Measurements from ENCODE around the gene RNF213.

RNF213 gene

GRCh38 chr17:80443916-80444643, 183.4 kb downstream of the RNF213 start:
- in situ Hi-C loops (cut with MboI; ENCODE audit: low sequenced_read_pairs), result no loop called here

DNA sequence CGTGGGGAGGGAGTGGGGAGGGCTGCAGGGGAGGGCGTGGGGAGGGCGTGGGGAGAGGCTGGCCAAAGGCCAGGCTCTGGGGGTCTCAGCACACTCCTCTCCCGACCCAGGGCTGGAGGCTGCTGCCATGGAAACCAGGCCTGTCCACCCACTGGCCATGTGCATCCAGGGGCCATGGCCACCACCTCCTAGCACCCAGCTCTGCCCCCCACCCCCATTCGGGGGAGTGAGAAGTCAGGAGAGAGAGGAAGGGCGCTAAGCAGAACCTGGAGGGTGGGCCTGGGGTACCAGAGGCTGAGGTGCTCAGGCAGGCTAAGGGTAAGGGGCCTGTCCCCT, 184.0 kb downstream of the RNF213 start:
- in situ Hi-C loops (cut with MboI; ENCODE audit: low sequenced_read_pairs), result no loop called here

GRCh38 chr17:80445007-80445725, 184.5 kb downstream of the RNF213 start:
- in situ Hi-C loops (cut with MboI; ENCODE audit: low sequenced_read_pairs), result no loop called here

GRCh38 chr17:80445726-80446110, 185.1 kb downstream of the RNF213 start:
- in situ Hi-C loops (cut with MboI; ENCODE audit: low sequenced_read_pairs), result no loop called here

- in situ Hi-C loops (cut with MboI; ENCODE audit: low sequenced_read_pairs), result no loop called here
Observed at GRCh38 chr17:80446645-80447405, 186.2 kb downstream of the RNF213 start.

DNA sequence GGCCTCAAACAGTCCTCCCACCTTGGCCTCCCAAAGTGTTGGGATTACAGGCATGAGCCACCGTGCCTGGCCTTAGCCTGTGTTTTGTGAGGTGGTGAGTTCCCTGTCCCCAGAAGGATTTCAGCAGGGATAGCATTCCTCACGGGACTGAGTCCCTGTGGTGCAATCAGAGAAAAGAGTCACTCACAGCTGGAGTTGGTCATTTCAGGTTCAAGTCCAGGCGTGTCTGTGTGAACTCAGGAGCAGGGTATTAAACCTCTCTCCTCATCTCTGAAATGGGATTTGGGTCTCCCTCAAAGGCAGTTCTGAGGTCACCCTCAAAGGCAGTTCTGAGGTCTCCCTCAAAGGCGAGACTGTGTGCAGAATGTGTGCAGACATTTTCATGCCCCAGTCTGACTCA, 187.1 kb downstream of the RNF213 start:
- in situ Hi-C loops (cut with MboI; ENCODE audit: low sequenced_read_pairs), result no loop called here
